ENCODE measurements around the gene DUOX1. TPM values are rescaled to one million over a fixed set of nuclear protein-coding genes. Genes with fewer than 3 reads are reported as not detected.

The DUOX1 gene
- total and polyA plus RNA-seq, 2 of the 13 experiments (the other 11 are each of a cell fraction or from before 2014, with no cell fraction given): 0.03 TPM; not detected in 1

DNA sequence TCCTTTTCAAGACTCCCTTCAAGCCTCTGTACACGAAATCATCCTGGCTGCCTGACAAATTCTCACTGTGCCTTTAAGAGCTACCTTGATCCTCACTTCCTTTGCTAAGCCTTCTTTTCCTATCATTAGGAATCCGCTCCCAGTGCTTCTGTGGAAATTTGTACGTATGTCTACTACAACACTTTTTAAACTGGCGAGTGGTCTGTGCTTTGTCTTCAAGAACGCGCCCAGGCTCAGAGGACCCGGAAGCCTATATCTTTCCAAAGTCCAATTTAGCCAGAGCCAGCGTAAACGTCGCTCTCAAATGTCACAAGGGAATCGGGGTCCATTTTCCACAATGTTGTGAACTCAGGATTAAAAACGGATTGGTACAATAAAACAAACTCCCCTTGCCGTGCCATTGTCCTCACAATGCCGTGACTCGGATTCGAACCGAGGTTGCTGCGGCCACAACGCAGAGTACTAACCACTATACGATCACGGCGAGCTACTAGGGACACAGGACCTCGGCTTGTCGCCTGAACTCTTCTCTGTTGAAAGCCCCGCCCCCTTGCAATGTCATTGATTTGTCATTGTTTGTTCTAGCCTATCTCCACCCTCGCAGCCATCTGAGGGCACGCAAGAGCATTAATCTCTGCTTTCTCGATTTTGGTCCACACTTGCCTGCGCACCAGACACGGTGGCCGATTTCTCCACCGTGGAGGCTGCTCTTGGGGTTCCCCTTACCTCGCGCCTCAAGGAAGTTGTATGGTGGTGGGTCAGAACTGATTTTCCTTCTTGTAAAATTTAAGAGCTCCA, 70.4 kb downstream of the DUOX1 start (continued):
- TF ChIP-seq, protein P1, sequence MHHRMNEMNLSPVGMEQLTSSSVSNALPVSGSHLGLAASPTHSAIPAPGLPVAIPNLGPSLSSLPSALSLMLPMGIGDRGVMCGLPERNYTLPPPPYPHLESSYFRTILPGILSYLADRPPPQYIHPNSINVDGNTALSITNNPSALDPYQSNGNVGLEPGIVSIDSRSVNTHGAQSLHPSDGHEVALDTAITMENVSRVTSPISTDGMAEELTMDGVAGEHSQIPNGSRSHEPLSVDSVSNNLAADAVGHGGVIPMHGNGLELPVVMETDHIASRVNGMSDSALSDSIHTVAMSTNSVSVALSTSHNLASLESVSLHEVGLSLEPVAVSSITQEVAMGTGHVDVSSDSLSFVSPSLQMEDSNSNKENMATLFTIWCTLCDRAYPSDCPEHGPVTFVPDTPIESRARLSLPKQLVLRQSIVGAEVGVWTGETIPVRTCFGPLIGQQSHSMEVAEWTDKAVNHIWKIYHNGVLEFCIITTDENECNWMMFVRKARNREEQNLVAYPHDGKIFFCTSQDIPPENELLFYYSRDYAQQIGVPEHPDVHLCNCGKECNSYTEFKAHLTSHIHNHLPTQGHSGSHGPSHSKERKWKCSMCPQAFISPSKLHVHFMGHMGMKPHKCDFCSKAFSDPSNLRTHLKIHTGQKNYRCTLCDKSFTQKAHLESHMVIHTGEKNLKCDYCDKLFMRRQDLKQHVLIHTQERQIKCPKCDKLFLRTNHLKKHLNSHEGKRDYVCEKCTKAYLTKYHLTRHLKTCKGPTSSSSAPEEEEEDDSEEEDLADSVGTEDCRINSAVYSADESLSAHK (CRISPR knock-in tag; IDR thresholded peaks at IDR 0.05; ENCODE audit: borderline replicate concordance): no peak
- peak; percentile 93; the same call in 1 of the 2 replicates for TF ChIP-seq CBX5 (CRISPR knock-in tag; IDR thresholded peaks at IDR 0.05; ENCODE audit: borderline replicate concordance)
- TF ChIP-seq RBFOX2 (IDR thresholded peaks at IDR 0.05; ENCODE audit: low read depth, low read length): no peak
- no peak for TF ChIP-seq PHB2 (IDR thresholded peaks at IDR 0.05; ENCODE audit: partially characterized antibody)
- TF ChIP-seq ZNF296 (CRISPR knock-in tag; conservative IDR thresholded peaks at IDR 0.05): no peak
- TF ChIP-seq PHF8 (CRISPR knock-in tag; IDR thresholded peaks at IDR 0.05): peak; percentile 82
- no peak for TF ChIP-seq ZNF143 (CRISPR knock-in tag; IDR thresholded peaks at IDR 0.05)
- TF ChIP-seq ZNF142 (CRISPR knock-in tag; IDR thresholded peaks at IDR 0.05): 0 out of 2 replicates have a peak, but pooled peaks have one; percentile 40
- TF ChIP-seq TMF1 (CRISPR knock-in tag; IDR thresholded peaks at IDR 0.05; ENCODE audit: low read depth): peak; percentile 52; the same call in 1 of the 2 replicates
- TF ChIP-seq SUZ12 (IDR thresholded peaks at IDR 0.05; ENCODE audit: low read depth, low read length): no peak
- peak; percentile 89; the same call in 1 of the 2 replicates for TF ChIP-seq HOXA5 (CRISPR knock-in tag; IDR thresholded peaks at IDR 0.05)
- no peak for TF ChIP-seq SNAI1 (CRISPR knock-in tag; IDR thresholded peaks at IDR 0.05; ENCODE audit: borderline replicate concordance)
- TF ChIP-seq EP300 (IDR thresholded peaks at IDR 0.05; ENCODE audit: low read depth in 2 of 2, low read length in 2 of 2): peak in 1 of 2 experiments; percentile 10; a peak in 1 of 4 replicates
- TF ChIP-seq EP300 (CRISPR knock-in tag; IDR thresholded peaks at IDR 0.05; ENCODE audit: borderline replicate concordance): no peak
- TF ChIP-seq, protein P2, sequence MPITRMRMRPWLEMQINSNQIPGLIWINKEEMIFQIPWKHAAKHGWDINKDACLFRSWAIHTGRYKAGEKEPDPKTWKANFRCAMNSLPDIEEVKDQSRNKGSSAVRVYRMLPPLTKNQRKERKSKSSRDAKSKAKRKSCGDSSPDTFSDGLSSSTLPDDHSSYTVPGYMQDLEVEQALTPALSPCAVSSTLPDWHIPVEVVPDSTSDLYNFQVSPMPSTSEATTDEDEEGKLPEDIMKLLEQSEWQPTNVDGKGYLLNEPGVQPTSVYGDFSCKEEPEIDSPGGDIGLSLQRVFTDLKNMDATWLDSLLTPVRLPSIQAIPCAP (CRISPR knock-in tag; IDR thresholded peaks at IDR 0.05; ENCODE audit: low read depth): no peak
- no peak; the same call in 1 of the 2 replicates for TF ChIP-seq KDM1A (CRISPR knock-in tag; IDR thresholded peaks at IDR 0.05)
